GM12891 (cell line): ENCODE data around the gene ZNF536.

Experiments used
- PAX5 ChIP-seq: IDR thresholded peaks from 2 replicates; pipeline ENCODE4 v1.6.1; 2011; ENCODE audit warnings: low read length, moderate library complexity, mild to moderate bottlenecking; ENCODE audit not compliant: insufficient read depth, severe bottlenecking
- POLR2A ChIP-seq: IDR thresholded peaks from 2 replicates; pipeline ENCODE4 v1.6.1; 2011; ENCODE audit warnings: low read depth, low read length, control low read depth
- POLR2AphosphoS5 ChIP-seq: IDR thresholded peaks from 2 replicates; pipeline ENCODE4 v1.6.1; 2011; ENCODE audit warnings: low read depth, low read length, control low read depth
- POU2F2 ChIP-seq: IDR thresholded peaks from 2 replicates; pipeline ENCODE4 v1.6.1; 2011; ENCODE audit warnings: low read depth, mild to moderate bottlenecking, control low read depth, low read length, moderate library complexity
- TAF1 ChIP-seq: IDR thresholded peaks from 2 replicates; pipeline ENCODE4 v1.6.1; 2011; ENCODE audit warnings: low read depth, low read length, control low read depth

- no peak for TF ChIP-seq POLR2AphosphoS5
- no peak for TF ChIP-seq POLR2A
- TF ChIP-seq TAF1: no peak
- TF ChIP-seq POU2F2: no peak
- TF ChIP-seq PAX5: no peak
These were observed 186.6 kb downstream of the ZNF536 start for GRCh38 chr19:30558793-30559192.
